Suppressor macrophage (primary cell): Measurements from ENCODE around the gene ZNF674.

Source experiments
- DNase-seq, 4 experiments: peaks; one replicate each; pipeline ENCODE4 v3.0.0-alpha.2; 2020 to 2022

ZNF674 gene

GRCh38 chrX:46461660-46462191 is 83.5 kb downstream of the ZNF674 start:
- peak in 1 of 4 experiments; percentile 1 for DNase-seq

- peak in 1 of 4 experiments; percentile 15 for DNase-seq
Observed at GRCh38 chrX:46460801-46461659, 84.2 kb downstream of the ZNF674 start.

- no peak for DNase-seq
Observed at GRCh38 chrX:46459603-46460002, 85.6 kb downstream of the ZNF674 start.

GRCh38 chrX:46456125-46456922 is 88.9 kb downstream of the ZNF674 start:
- DNase-seq, result no peak
